Measurements from ENCODE around the gene SIPA1L3.

- TF ChIP-seq CTCF (IDR thresholded peaks at IDR 0.05; ENCODE audit: poor library complexity) (no peak), EZH2 (IDR thresholded peaks at IDR 0.05; ENCODE audit: borderline replicate concordance) (no peak), EZH2phosphoT487 (IDR thresholded peaks at IDR 0.05; ENCODE audit: low read depth, severe bottlenecking, unreplicated experiment) (no peak)
Measured at GRCh38 chr19:38061294-38061693, 154.3 kb downstream of the SIPA1L3 start.
